Tibial nerve (tissue), 4 donors: Measurements from ENCODE around the gene NEIL1. TPM values are rescaled to one million over a fixed set of nuclear protein-coding genes. Genes with fewer than 3 reads are reported as not detected.
"Not testable (repeated sequence)": the region's sequence is repeated elsewhere in the genome, so short reads cannot be mapped to it uniquely, and the experiment has no call there.

Experiments used
- DNase-seq, 2 donors: peaks; one replicate each; pipeline ENCODE4 v3.0.0-alpha.2; 2019; ENCODE audit warnings: low spot score in 2 of 2
- H3K27ac ChIP-seq, 4 donors: fragments of 200-600 bp; sonication (generic) in 3 of 4; one replicate each; pipeline ENCODE4 v1.5.1; 2017 to 2019; ENCODE audit warnings: mild to moderate bottlenecking in 1 of 4
- H3K27me3 ChIP-seq, 2 donors: fragments of 200-600 bp; sonication (generic) in 1 of 2; one replicate each; pipeline versions ENCODE4 v1.5.1 to v1.6.0; 2017 to 2019
- H3K36me3 ChIP-seq, 3 donors: fragments of 200-600 bp; sonication (generic); one replicate each; pipeline ENCODE4 v1.5.1; 2018 to 2019
- H3K4me1 ChIP-seq, 4 donors: fragments of 200-600 bp; sonication (generic) in 3 of 4; one replicate each; pipeline ENCODE4 v1.5.1; 2017 to 2019
- H3K4me3 ChIP-seq, 4 donors: fragments of 200-600 bp; sonication (generic) in 3 of 4; one replicate each; pipeline ENCODE4 v1.5.1; 2017 to 2019; ENCODE audit warnings: mild to moderate bottlenecking in 1 of 4, moderate library complexity in 1 of 4
- H3K9me3 ChIP-seq, 4 donors: fragments of 200-600 bp; sonication (generic) in 3 of 4; one replicate each; pipeline ENCODE4 v1.5.1; 2017 to 2019
- EP300 ChIP-seq, 2 donors: sonication (generic); formaldehyde crosslinking; IDR thresholded peaks; one replicate each; pipeline ENCODE4 v1.6.1; 2017; ENCODE audit warnings: antibody characterized with exemption in 2 of 2, mild to moderate bottlenecking in 1 of 2
- POLR2A ChIP-seq, 2 donors: fragments of 450-650 bp; IDR thresholded peaks; one replicate each; pipeline ENCODE4 v1.6.1; 2017; ENCODE audit warnings: antibody characterized with exemption in 2 of 2, mild to moderate bottlenecking in 2 of 2, moderate library complexity in 2 of 2
- WGBS, 2 donors: methylation state at CpG; one replicate each; pipeline ENCODE4 v1.1.5; 2018; 5-methylcytosine and 5-hydroxymethylcytosine counted together
- total RNA-seq, 4 donors: library from RNA; depleted of rRNA; stranded (reverse); fragments of >200 nt; gene quantifications; one replicate each; pipeline ENCODE4 v1.1.0, GENCODE V29; 2016
- TF ChIP-seq, protein P1 (sequence below), 5 experiments: fragments of 200-600 bp in 3 of 5; fragments of 450-650 bp in 2 of 5; sonication (generic) in 3 of 5; IDR thresholded peaks; one replicate each; pipeline ENCODE4 v1.5.1; 2016 to 2019; ENCODE audit warnings: antibody characterized with exemption in 5 of 5, mild to moderate bottlenecking in 3 of 5, moderate library complexity in 2 of 5

The NEIL1 gene
- total RNA-seq, 4 donors from 2014 or later: 45.8 to 101 (median 53.6) TPM

DNA sequence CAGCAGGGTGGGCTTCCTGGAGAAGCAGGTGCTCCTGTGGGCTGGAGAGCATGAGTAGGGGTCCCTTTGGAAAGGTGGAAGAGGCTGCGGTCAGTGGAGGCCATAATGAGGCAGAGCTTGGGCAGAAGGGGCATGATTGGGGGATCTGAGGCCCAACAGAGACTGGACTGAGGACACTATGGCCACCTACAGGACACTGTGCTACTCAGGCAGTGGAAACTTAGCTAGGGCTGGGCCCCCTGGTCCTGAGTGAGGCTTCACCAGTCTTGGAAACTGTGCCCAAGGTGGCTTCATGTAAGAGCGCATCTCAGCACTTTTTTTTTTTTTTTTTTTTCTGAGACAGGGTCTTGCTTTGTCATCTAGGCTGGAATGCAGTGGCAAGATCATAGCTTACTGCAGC, 17.3 kb upstream of the NEIL1 start:
- no peak overlapping the region for H3K27ac ChIP-seq
- H3K4me3 ChIP-seq: no peak overlapping the region
- no peaks in the 10 kb centered on the region for H3K4me1 ChIP-seq
- no peaks in the 10 kb centered on the region for H3K36me3 ChIP-seq
- H3K9me3 ChIP-seq: no peaks in the 10 kb centered on the region
- 76 to 100% methylated on average over 2 of the region's 2 CpGs for WGBS, 2 donors
- H3K27me3 ChIP-seq: no peaks in the 10 kb centered on the region
- DNase-seq: no peak
- TF ChIP-seq POLR2A (IDR thresholded peaks at IDR 0.05) (no peak), EP300 (IDR thresholded peaks at IDR 0.05) (no peak)
- TF ChIP-seq, protein P1, sequence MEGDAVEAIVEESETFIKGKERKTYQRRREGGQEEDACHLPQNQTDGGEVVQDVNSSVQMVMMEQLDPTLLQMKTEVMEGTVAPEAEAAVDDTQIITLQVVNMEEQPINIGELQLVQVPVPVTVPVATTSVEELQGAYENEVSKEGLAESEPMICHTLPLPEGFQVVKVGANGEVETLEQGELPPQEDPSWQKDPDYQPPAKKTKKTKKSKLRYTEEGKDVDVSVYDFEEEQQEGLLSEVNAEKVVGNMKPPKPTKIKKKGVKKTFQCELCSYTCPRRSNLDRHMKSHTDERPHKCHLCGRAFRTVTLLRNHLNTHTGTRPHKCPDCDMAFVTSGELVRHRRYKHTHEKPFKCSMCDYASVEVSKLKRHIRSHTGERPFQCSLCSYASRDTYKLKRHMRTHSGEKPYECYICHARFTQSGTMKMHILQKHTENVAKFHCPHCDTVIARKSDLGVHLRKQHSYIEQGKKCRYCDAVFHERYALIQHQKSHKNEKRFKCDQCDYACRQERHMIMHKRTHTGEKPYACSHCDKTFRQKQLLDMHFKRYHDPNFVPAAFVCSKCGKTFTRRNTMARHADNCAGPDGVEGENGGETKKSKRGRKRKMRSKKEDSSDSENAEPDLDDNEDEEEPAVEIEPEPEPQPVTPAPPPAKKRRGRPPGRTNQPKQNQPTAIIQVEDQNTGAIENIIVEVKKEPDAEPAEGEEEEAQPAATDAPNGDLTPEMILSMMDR (IDR thresholded peaks at IDR 0.05): no peak

- not testable (repeated sequence) for H3K27ac ChIP-seq, H3K27me3 ChIP-seq, H3K4me3 ChIP-seq, DNase-seq, H3K9me3 ChIP-seq, H3K36me3 ChIP-seq
- peaks cover 0 to 15% (median 7%) of the 10 kb centered on the region in 4 donors for H3K4me1 ChIP-seq
- 73 to 74% methylated on average over 7 of the region's 7 CpGs for WGBS, 2 donors
These were observed 14.7 kb upstream of the NEIL1 start for GRCh38 chr15:75332093-75332492.

- not testable (repeated sequence) for H3K36me3 ChIP-seq, H3K27me3 ChIP-seq, DNase-seq, H3K27ac ChIP-seq, H3K4me3 ChIP-seq, H3K9me3 ChIP-seq
- 90 to 91% methylated on average over 15 of the region's 15 CpGs for WGBS, 2 donors
- H3K4me1 ChIP-seq: peaks cover 0 to 21% (median 8%) of the 10 kb centered on the region in 4 donors
These were observed 13.0 kb upstream of the NEIL1 start for GRCh38 chr15:75333654-75334419.

DNA sequence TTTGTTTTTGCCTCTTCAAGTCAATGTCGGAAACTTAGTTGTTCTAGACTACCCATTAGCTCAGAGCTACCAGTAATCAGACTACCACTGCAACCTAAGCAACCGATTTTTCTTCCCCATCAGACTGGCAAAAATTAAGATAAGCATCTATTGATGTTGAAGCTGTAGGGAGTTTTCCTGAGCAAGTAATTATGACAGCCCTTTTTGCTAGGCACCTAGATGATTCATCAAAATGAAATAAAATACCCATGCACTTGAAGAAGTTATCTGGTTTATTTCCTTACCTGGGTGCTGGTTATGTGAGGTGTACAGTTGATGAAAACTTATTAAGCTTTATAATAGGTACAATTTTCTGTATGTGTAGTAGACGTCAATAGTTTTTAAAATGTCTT, 11.5 kb upstream of the NEIL1 start:
- peak overlapping the region; percentile 54 to 86 (median 84) for H3K4me3 ChIP-seq
- H3K27ac ChIP-seq: peak overlapping the region in 3 of 4 donors; percentile 63 to 79 (median 73)
- no peak for TF ChIP-seq EP300 (IDR thresholded peaks at IDR 0.05)
- TF ChIP-seq, protein P1 (IDR thresholded peaks at IDR 0.05): no peak
- TF ChIP-seq POLR2A (IDR thresholded peaks at IDR 0.05): no peak
- H3K36me3 ChIP-seq: peaks cover 0 to 21% (median 0%) of the 10 kb centered on the region in 3 donors
- 41 to 46% methylated on average over 3 of the region's 3 CpGs for WGBS, 2 donors
- H3K4me1 ChIP-seq: peaks cover 0 to 21% (median 8%) of the 10 kb centered on the region in 4 donors
- DNase-seq: no peak
- H3K9me3 ChIP-seq: no peaks in the 10 kb centered on the region
- H3K27me3 ChIP-seq: no peaks in the 10 kb centered on the region

DNA sequence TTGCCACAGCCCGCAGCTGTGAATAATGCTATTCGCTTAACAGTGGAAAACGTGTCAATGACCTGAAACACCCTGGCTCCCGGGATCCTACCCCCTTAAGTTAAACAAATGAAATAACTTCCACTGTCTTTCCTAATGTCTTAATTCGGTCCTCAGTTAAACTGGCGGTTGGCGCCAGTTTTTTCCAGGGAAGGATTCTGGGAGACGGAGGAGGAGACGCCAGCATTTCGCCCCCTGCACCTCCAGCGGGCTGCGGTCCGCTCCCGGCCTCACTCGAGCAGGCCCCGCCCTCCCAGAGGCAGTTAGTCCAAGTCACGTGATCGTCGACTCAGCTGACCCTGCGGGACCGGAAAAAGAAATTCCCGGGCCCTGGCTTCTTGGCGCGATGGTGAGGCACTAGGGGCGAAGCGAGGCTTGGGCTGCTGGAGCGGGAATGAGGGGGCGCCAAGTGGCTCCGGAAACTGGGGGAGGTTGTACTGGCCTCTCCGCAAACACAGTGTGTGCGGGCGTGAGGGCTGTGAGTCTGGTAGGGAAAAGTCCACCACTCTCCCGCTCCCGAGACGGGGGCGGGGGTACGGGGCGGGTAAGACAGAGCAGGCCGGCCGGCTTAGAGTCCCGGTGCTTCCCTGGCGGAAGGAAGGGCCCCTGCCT, 11.0 kb upstream of the NEIL1 start, which contains the start of gene COMMD4:
Gene COMMD4 (plus strand): TSS at position 359 of the 651 bp plus-strand sequence. CDS start 27 bp downstream, at position 386.
- WGBS, 2 donors: 0 to 1% methylated on average over 42 of the region's 42 CpGs
- no peaks in the 10 kb centered on the region for H3K9me3 ChIP-seq
- peak within 1 kb of the TSS; percentile 54 to 86 (median 84) for H3K4me3 ChIP-seq
- H3K27ac ChIP-seq: peak within 1 kb of the TSS; percentile 2 to 79 (median 68)
- TF ChIP-seq, protein P1 (IDR thresholded peaks at IDR 0.05): no peak
- TF ChIP-seq EP300 (IDR thresholded peaks at IDR 0.05): peak; percentile 50 to 90
- peak in 1 of 2 donors; percentile 34 for TF ChIP-seq POLR2A (IDR thresholded peaks at IDR 0.05)
- peaks cover 0 to 26% (median 0%) of the 10 kb centered on the region in 3 donors for H3K36me3 ChIP-seq
- peaks cover 0 to 21% (median 8%) of the 10 kb centered on the region in 4 donors for H3K4me1 ChIP-seq
- peak; percentile 97 to 98 for DNase-seq
- H3K27me3 ChIP-seq: no peaks in the 10 kb centered on the region
